LNCaP clone FGC (cell line): ENCODE data around the gene CYFIP2.

Experiments used
- DNase-seq: peaks from one replicate; pipeline ENCODE4 v3.0.0-alpha.2; 2011; ENCODE audit warnings: low read depth
- H3K4me3 ChIP-seq: 2 replicates; pipeline ENCODE4 v1.5.1; 2011; ENCODE audit warnings: mild to moderate bottlenecking, low read depth, low read length, control low read depth
- TF ChIP-seq, protein P1 (sequence below): IDR thresholded peaks from 2 replicates; pipeline ENCODE4 v1.5.1; 2012; ENCODE audit warnings: mild to moderate bottlenecking; ENCODE audit not compliant: control insufficient read depth, insufficient read depth; ENCODE audit errors: extremely low read depth

Gene CYFIP2

DNA sequence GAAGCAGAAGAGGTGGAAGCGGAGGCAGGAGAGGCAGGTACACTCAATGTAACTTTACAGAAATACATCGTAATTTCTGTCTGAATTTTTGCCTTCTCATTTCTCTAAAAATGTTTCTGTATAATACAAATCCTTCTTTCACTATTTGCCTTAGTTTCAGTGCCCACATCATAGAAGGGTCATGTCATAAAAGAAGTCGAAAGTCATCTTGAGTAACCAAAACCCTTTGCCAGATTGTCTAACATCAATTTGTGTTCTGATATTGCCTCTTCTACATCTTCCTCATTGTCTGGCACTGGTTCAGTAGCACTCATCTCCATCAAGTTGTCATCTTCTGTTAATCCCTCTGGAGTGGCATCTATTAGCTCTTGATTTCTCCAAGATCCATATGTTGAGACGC is 6.2 kb upstream of the CYFIP2 start:
- TF ChIP-seq, protein P1, sequence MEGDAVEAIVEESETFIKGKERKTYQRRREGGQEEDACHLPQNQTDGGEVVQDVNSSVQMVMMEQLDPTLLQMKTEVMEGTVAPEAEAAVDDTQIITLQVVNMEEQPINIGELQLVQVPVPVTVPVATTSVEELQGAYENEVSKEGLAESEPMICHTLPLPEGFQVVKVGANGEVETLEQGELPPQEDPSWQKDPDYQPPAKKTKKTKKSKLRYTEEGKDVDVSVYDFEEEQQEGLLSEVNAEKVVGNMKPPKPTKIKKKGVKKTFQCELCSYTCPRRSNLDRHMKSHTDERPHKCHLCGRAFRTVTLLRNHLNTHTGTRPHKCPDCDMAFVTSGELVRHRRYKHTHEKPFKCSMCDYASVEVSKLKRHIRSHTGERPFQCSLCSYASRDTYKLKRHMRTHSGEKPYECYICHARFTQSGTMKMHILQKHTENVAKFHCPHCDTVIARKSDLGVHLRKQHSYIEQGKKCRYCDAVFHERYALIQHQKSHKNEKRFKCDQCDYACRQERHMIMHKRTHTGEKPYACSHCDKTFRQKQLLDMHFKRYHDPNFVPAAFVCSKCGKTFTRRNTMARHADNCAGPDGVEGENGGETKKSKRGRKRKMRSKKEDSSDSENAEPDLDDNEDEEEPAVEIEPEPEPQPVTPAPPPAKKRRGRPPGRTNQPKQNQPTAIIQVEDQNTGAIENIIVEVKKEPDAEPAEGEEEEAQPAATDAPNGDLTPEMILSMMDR: no peak
- no peak overlapping the region for H3K4me3 ChIP-seq
- DNase-seq: no peak

DNA sequence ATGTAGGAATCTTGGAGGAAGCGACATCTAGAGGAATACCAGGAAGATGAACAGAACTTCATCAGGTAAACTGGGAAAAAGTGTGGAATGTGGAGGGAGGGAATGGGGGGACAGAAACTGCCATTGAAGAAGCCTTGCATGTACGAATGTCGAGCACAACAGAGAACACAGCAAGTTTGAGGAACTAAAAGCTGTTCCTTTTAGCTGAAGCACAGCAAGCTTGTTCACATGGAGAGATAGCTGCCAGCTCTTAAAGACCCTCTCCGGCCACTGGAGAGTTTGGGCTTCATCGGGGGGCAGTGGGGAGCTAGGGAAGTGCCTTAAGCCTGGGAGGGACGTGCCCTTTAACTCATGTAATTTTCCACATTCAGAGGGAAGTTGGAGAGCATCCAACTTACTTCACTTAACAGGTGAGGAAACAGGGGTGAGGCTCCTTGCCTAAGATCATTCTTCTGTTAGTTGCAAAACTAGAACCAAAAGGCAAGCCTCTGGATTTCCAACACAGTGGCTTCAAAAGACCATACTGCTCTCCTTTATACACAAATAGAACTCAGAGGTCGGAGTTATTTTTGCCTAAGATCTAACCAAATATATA is 2.3 kb upstream of the CYFIP2 start:
- DNase-seq: no peak
- no peak overlapping the region for H3K4me3 ChIP-seq
- TF ChIP-seq, protein P1: no peak

DNA sequence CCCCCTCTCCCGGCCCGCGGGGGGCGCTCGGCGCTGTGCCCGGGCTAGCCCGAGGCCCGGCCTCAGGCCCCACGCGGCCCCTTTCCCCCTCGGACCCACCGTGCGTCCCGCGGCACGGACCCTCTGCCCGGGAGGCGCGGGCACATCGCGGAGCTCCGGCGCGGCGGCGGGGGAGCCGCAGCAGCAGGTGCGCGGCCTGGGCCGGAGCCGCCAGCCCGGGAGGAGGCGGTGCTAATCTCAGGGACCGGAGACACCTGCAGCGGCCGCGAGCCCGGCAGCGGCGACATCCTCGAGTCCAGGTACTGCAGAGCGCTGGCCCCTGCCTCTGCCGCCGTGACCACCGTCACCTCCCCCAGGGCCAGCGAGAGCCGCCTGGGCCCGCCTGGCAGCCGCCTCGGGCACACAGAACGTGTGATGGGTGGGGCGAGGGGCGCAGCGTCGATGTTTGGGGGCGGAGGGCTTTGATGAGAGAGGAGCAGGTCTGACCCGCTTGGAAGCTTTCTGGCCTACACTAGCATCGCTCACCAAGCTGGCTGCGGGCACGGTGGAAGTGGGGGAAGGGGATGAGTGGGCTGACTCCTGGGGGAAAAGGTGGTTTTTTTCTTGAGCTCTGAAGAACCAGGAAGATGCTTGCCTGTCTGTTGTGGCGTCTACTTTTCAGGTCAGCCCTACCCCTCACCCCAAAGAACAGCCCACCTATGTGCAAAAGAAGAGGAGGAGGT is 524 bp downstream of the CYFIP2 start:
- DNase-seq: no peak
- TF ChIP-seq, protein P1: no peak
- H3K4me3 ChIP-seq: peak overlapping the region; percentile 68

DNA sequence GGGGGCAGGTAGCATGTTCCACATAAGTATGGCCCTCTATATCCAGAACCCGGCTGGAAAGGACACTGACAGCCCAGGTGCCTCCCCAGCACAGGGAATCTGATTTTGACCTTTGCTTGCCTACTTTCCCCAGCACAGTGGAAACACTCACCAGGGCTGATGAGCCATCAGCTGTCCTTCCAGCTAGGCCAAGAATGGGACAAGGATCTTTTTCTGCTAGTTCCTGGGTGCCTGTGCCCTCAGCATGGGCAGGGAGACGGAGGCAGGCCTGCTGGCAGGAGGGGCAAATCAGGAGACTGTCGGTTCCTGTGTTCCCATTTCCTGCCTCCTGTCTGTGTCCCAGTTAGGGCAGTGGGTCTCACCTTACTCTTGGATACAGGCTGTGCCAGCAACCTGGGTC is 1.1 kb downstream of the CYFIP2 start:
- TF ChIP-seq, protein P1: no peak
- peak overlapping the region; percentile 68 for H3K4me3 ChIP-seq
- DNase-seq: no peak

DNA sequence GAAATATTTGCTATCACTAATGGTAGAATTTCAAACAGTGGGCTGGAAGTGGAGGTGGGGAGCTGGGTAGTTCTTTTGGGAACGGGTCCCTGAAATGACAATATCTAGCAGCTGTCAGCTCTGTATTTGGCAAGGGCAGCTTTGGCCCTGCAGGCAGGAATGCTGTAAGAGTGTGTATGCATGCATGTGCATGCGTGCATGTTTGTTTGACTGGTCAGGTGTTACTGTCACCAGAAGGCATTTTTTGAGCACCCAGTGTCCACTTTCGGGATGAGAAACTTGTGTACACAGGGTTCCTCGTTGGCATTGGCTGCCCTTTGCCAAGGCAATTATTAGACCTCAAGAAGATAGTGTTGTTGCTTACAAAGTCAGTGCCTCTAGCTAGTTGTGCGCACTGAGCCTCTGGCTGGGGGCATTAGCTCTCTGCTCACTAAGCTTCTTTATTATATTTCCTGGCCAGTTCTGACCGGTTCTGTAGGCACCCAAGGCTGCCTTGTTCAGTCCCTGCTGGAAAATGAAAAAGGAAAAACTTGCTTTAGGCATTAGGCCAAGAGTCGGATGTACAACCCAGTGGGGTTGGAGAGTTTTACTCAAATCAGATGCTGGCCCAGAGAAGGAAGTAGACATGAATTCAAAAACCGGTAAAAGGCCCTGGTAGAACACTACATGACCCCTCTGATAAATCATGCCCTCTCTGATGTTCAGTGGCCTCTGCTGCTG is 2.0 kb downstream of the CYFIP2 start:
- peak; percentile 43 for DNase-seq
- TF ChIP-seq, protein P1: no peak
- peak overlapping the region; percentile 8; the same call in 1 of the 2 replicates for H3K4me3 ChIP-seq

DNA sequence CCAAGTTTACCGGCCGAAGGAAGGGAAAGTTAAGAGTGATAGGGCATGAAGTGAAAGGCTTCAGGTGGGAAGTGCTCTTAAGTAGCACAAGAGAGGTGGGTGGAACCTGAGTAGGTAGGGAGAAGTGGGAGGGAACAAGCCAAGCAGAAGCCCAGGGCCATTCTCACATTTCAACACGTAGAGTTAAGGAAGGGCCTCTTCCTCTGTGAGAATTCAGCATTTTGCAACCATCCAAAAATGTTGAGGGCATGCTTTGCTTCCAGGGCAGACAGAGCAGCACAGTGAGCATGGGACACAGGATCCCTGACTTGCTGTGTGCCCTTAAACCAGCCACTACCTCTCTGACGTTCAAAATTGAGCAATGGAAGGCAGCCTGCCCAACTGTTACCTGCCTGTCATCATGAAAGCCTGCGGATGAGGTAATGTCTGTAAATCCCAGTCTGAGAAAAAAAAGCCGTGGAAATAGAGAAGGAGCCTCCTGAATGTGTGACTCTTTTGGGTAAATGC is 3.3 kb downstream of the CYFIP2 start:
- TF ChIP-seq, protein P1: no peak
- H3K4me3 ChIP-seq: no peak overlapping the region
- DNase-seq: no peak
